Smooth muscle cell (in vitro differentiated cells): ENCODE results near the gene DLG5. TPM values are rescaled to one million over a fixed set of nuclear protein-coding genes. Genes with fewer than 3 reads are reported as not detected.

ENCODE experiments used
- DNase-seq: peaks from one replicate; lab custom pipeline; 2025; ENCODE audit not compliant: unreplicated experiment; lab: John Stamatoyannopoulos, UW
- H2AFZ ChIP-seq: fragments of 200-600 bp; sonication (generic); 2 replicates; pipeline ENCODE4 v1.6.0; 2016; ENCODE audit warnings: antibody characterized with exemption, low read depth, mild to moderate bottlenecking
- H3F3A ChIP-seq: fragments of 200-600 bp; sonication (generic); 2 replicates; pipeline ENCODE4 v1.6.0; 2017; ENCODE audit warnings: antibody characterized with exemption, low read depth
- H3K27ac ChIP-seq: fragments of 200-600 bp; sonication (generic); 2 replicates; pipeline ENCODE4 v1.5.1; 2016; ENCODE audit warnings: low read depth, mild to moderate bottlenecking
- H3K27me3 ChIP-seq: fragments of 200-600 bp; sonication (generic); 2 replicates; pipeline ENCODE4 v1.6.1; 2016; ENCODE audit warnings: low read depth, mild to moderate bottlenecking
- H3K36me3 ChIP-seq: fragments of 200-600 bp; sonication (generic); 2 replicates; pipeline ENCODE4 v1.5.1; 2016; ENCODE audit warnings: low read depth
- H3K4me1 ChIP-seq: fragments of 200-600 bp; sonication (generic); 2 replicates; pipeline ENCODE4 v1.5.1; 2016; ENCODE audit warnings: low read depth
- H3K4me2 ChIP-seq: fragments of 200-600 bp; sonication (generic); 2 replicates; pipeline ENCODE4 v1.6.0; 2016; ENCODE audit warnings: mild to moderate bottlenecking
- H3K4me3 ChIP-seq: fragments of 200-600 bp; sonication (generic); 2 replicates; pipeline ENCODE4 v1.5.1; 2016; ENCODE audit warnings: mild to moderate bottlenecking
- H3K79me2 ChIP-seq: fragments of 200-600 bp; sonication (generic); 2 replicates; pipeline ENCODE4 v1.6.0; 2016; ENCODE audit warnings: low read depth, mild to moderate bottlenecking
- H3K9ac ChIP-seq: fragments of 200-600 bp; sonication (generic); 2 replicates; pipeline ENCODE4 v1.6.0; 2016; ENCODE audit warnings: low read depth
- H3K9me3 ChIP-seq: fragments of 200-600 bp; sonication (generic); replicated peaks from 2 replicates; pipeline ENCODE4 v1.5.1; 2016; ENCODE audit warnings: low read depth
- H4K20me1 ChIP-seq: fragments of 200-600 bp; sonication (generic); 2 replicates; pipeline ENCODE4 v1.6.0; 2016; ENCODE audit warnings: low read depth
- WGBS: methylation state at CpG from one replicate; pipeline ENCODE4 v1.1.7; 2016; ENCODE audit warnings: low lambda C conversion rate; 5-methylcytosine and 5-hydroxymethylcytosine counted together
- polyA plus RNA-seq: library from polyadenylated mRNA; unstranded; fragments of >200 nt; fragmentation: Nextera tagmentation; extraction: Ambion mirVana; gene quantifications from 2 replicates; pipeline ENCODE4 v1.2.1, GENCODE V29; 2016
- total RNA-seq: library from RNA; depleted of rRNA; stranded (reverse); fragments of >200 nt; gene quantifications from 2 replicates; pipeline ENCODE4 v1.2.3, GENCODE V29; 2014
- TF ChIP-seq, protein P1 (sequence below): fragments of 200-600 bp; sonication (generic); IDR thresholded peaks from 2 replicates; pipeline ENCODE4 v1.5.1; 2017; ENCODE audit warnings: borderline replicate concordance, mild to moderate bottlenecking, antibody characterized with exemption; ENCODE audit not compliant: insufficient read depth, poor library complexity, severe bottlenecking

Gene DLG5
- total and polyA plus RNA-seq, 2 experiments from 2014 or later = 11.3 to 21.8 TPM

GRCh38 chr10:77806511-77807157 lies 119.9 kb downstream of the DLG5 start:
- Histone ChIP-seq H4K20me1 (peaks cover 8% of the 10 kb centered on the region), H3K4me1 (no peaks in the 10 kb centered on the region), H3K36me3 (no peaks in the 10 kb centered on the region), H3F3A (no peaks in the 10 kb centered on the region), H3K27ac (no peak overlapping the region), H3K4me2 (no peak overlapping the region), H2AFZ (no peak overlapping the region), H3K9me3 (no peaks in the 10 kb centered on the region), H3K27me3 (no peaks in the 10 kb centered on the region), H3K79me2 (no peaks in the 10 kb centered on the region), H3K9ac (no peak overlapping the region), H3K4me3 (no peak overlapping the region)
- TF ChIP-seq, protein P1, sequence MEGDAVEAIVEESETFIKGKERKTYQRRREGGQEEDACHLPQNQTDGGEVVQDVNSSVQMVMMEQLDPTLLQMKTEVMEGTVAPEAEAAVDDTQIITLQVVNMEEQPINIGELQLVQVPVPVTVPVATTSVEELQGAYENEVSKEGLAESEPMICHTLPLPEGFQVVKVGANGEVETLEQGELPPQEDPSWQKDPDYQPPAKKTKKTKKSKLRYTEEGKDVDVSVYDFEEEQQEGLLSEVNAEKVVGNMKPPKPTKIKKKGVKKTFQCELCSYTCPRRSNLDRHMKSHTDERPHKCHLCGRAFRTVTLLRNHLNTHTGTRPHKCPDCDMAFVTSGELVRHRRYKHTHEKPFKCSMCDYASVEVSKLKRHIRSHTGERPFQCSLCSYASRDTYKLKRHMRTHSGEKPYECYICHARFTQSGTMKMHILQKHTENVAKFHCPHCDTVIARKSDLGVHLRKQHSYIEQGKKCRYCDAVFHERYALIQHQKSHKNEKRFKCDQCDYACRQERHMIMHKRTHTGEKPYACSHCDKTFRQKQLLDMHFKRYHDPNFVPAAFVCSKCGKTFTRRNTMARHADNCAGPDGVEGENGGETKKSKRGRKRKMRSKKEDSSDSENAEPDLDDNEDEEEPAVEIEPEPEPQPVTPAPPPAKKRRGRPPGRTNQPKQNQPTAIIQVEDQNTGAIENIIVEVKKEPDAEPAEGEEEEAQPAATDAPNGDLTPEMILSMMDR = no peak
- DNase-seq = no peak
- 98% methylated on average over 18 of the region's 19 CpGs for WGBS

DNA sequence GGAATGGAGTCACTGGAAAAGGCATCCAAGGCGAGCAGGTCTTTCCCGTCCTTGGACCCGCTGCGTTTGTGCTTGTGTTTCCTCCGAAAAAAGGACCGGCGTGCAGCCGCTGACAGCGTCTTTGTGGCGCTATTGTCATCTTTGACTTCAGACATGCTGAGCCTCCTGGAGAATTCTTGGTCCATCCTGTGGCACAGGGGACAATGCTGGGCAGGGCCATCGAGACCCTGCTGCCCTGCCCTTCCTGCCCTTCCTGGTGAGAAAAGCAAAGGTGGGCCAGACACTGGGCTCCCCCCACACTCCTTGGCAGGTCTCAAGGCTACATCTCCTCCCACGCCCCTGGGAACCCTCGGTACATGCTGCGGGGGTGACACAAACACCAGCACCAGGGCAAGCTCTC lies 120.9 kb downstream of the DLG5 start:
- Histone ChIP-seq H3K9ac (no peak overlapping the region), H3K79me2 (no peaks in the 10 kb centered on the region), H2AFZ (no peak overlapping the region), H3F3A (no peaks in the 10 kb centered on the region), H3K4me1 (no peaks in the 10 kb centered on the region), H3K4me3 (no peak overlapping the region), H3K9me3 (no peaks in the 10 kb centered on the region), H3K4me2 (no peak overlapping the region), H3K36me3 (no peaks in the 10 kb centered on the region), H3K27ac (no peak overlapping the region), H4K20me1 (peaks cover 9% of the 10 kb centered on the region), H3K27me3 (no peaks in the 10 kb centered on the region)
- WGBS = 96% methylated on average over 14 of the region's 14 CpGs
- TF ChIP-seq, protein P1 = no peak
- DNase-seq = no peak

- Histone ChIP-seq H4K20me1 (peaks cover 10% of the 10 kb centered on the region), H3K27me3 (no peaks in the 10 kb centered on the region), H3K9me3 (no peaks in the 10 kb centered on the region), H2AFZ (no peak overlapping the region), H3K4me1 (no peaks in the 10 kb centered on the region), H3K79me2 (no peaks in the 10 kb centered on the region), H3K4me2 (no peak overlapping the region), H3K36me3 (no peaks in the 10 kb centered on the region), H3K9ac (no peak overlapping the region), H3F3A (no peaks in the 10 kb centered on the region), H3K4me3 (no peak overlapping the region), H3K27ac (no peak overlapping the region)
- TF ChIP-seq, protein P1 = no peak
- DNase-seq = no peak
- 93% methylated on average over 3 of the region's 3 CpGs for WGBS
Observed at GRCh38 chr10:77804371-77804770, 122.2 kb downstream of the DLG5 start.
